ENCODE data around the gene SNED1. TPM values are rescaled to one million over a fixed set of nuclear protein-coding genes. Genes with fewer than 3 reads are reported as not detected.

SNED1 gene
- total RNA-seq, 1 donor from 2014 or later, result 6.1 TPM

- Histone ChIP-seq H3K27me3 (ENCODE audit: low read depth) (no peaks in the 10 kb centered on the region), H3K36me3 (peaks cover 6% of the 10 kb centered on the region), H3K9me3 (replicated peaks) (no peaks in the 10 kb centered on the region), H3K27ac (replicated peaks) (no peak overlapping the region), H3K4me1 (peaks cover 11% of the 10 kb centered on the region), H3K4me3 (no peak overlapping the region)
- intact Hi-C loops (cut with micrococcal nuclease), result no loop called here
- TF ChIP-seq, protein P1, sequence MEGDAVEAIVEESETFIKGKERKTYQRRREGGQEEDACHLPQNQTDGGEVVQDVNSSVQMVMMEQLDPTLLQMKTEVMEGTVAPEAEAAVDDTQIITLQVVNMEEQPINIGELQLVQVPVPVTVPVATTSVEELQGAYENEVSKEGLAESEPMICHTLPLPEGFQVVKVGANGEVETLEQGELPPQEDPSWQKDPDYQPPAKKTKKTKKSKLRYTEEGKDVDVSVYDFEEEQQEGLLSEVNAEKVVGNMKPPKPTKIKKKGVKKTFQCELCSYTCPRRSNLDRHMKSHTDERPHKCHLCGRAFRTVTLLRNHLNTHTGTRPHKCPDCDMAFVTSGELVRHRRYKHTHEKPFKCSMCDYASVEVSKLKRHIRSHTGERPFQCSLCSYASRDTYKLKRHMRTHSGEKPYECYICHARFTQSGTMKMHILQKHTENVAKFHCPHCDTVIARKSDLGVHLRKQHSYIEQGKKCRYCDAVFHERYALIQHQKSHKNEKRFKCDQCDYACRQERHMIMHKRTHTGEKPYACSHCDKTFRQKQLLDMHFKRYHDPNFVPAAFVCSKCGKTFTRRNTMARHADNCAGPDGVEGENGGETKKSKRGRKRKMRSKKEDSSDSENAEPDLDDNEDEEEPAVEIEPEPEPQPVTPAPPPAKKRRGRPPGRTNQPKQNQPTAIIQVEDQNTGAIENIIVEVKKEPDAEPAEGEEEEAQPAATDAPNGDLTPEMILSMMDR (IDR thresholded peaks at IDR 0.05; ENCODE audit: borderline replicate concordance), result no peak
- no peak for DNase-seq
Measured at GRCh38 chr2:241014764-241015163, 16.3 kb downstream of the SNED1 start.

DNA sequence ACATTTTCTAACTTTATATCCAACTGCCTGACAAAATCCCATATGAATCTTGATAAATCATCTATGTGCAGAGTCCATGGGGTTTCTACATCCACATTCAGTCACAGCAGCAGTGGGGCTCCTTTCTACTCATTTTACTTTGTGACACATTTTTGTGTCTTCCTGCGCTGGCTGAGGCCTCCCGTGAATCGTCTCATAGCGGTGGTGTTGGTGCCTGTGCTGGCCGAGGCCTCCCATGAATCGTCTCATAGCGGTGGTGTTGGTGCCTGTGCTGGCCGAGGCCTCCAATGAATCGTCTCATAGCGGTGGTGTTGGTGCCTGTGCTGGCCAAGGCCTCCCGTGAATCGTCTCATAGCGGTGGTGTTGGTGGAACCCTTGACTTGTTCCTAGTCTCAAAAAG is 17.0 kb downstream of the SNED1 start:
- no peaks in the 10 kb centered on the region for H3K9me3 ChIP-seq (replicated peaks)
- H3K27me3 ChIP-seq (ENCODE audit: low read depth), result no peaks in the 10 kb centered on the region
- no peak overlapping the region for H3K27ac ChIP-seq (replicated peaks)
- H3K4me3 ChIP-seq, result no peak overlapping the region
- H3K4me1 ChIP-seq, result peaks cover 4% of the 10 kb centered on the region
- no peak for DNase-seq
- intact Hi-C loops (cut with micrococcal nuclease), result no loop called here
- H3K36me3 ChIP-seq, result peaks cover 6% of the 10 kb centered on the region
- TF ChIP-seq, protein P1 (IDR thresholded peaks at IDR 0.05; ENCODE audit: borderline replicate concordance), result no peak

DNA sequence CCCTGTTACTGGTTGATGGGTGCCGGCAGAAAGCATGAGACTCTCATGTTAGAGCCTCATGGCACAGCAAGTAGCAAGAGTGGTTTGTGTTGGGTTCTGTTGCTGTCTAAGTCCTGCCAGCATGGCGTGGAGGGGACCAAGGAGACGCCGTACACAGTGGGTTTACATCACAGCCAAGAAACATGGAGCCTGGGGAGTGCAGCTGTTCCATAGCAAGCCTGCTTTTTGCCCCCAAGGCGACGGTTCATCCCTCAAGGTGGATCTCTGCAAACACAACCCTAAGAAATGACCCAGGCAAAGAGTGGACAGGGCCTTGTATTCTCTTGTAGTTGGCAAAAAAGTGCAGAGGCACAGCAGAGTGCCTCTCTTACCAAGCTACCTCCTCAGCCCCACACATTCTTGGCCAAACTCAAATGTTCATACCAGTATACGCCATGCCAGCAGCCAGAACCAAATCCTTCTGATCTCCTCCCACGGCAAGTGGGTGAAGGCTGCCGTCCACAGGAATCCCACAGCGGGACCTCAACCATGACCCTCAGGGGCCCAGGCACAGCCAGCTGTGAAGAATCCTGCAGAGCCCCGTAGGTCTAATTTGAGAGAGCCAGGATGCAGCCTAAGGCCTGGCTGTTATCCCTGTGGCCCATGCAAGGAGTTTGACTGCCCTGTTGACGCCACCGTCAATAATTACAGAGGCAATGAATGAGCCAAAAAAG is 19.0 kb downstream of the SNED1 start:
- Histone ChIP-seq H3K4me1 (no peaks in the 10 kb centered on the region), H3K27ac (replicated peaks) (no peak overlapping the region), H3K9me3 (replicated peaks) (peaks cover 9% of the 10 kb centered on the region), H3K27me3 (ENCODE audit: low read depth) (no peaks in the 10 kb centered on the region), H3K4me3 (no peak overlapping the region), H3K36me3 (peaks cover 8% of the 10 kb centered on the region)
- intact Hi-C loops (cut with micrococcal nuclease), result no loop called here
- TF ChIP-seq, protein P1 (IDR thresholded peaks at IDR 0.05; ENCODE audit: borderline replicate concordance), result no peak
- DNase-seq, result no peak

DNA sequence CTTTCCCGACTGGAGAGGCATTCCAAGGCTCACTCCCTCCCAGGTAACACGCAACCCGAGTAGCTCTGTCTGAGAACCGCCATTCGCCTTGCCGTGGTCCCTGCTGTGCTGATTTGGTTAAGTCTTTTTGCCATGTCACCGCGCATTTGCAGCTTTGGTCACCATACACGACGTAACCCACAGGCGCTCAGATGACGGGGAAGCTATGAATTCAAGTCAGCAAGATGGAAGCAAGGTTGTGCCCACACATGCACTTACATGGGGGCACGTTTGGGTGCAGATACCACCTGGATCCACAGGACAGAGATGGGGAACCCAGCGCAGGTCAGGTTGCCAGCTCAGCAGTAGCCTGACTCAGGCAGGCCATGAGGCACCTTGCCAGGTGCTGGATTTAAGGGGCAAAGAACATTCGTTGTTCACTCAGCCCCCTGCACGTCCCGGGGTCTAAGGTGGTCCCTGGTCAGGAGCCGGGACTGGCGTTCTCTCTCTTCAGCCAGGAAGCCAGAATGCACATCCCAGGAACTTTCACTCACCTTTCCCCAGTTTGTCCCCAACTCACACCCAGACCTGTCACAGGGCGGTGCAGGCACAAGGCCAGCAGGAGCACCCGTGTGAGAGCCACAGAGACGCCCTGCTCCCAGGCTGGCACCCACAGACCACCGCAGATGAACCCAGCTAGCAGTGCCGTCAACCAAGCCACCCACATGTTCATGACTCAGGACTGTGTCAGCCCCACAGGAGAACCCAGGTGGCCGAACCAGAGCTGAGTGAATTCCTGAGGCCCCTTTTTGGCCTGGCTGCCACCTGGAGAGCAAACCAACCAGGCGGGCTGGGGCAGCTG is 19.9 kb downstream of the SNED1 start:
- no peak for DNase-seq
- TF ChIP-seq, protein P1 (IDR thresholded peaks at IDR 0.05; ENCODE audit: borderline replicate concordance), result no peak
- Histone ChIP-seq H3K36me3 (peaks cover 8% of the 10 kb centered on the region), H3K4me3 (no peak overlapping the region), H3K4me1 (no peaks in the 10 kb centered on the region), H3K27me3 (ENCODE audit: low read depth) (no peaks in the 10 kb centered on the region), H3K9me3 (replicated peaks) (peaks cover 18% of the 10 kb centered on the region), H3K27ac (replicated peaks) (no peak overlapping the region)
- intact Hi-C loops (cut with micrococcal nuclease), result no loop called here

DNA sequence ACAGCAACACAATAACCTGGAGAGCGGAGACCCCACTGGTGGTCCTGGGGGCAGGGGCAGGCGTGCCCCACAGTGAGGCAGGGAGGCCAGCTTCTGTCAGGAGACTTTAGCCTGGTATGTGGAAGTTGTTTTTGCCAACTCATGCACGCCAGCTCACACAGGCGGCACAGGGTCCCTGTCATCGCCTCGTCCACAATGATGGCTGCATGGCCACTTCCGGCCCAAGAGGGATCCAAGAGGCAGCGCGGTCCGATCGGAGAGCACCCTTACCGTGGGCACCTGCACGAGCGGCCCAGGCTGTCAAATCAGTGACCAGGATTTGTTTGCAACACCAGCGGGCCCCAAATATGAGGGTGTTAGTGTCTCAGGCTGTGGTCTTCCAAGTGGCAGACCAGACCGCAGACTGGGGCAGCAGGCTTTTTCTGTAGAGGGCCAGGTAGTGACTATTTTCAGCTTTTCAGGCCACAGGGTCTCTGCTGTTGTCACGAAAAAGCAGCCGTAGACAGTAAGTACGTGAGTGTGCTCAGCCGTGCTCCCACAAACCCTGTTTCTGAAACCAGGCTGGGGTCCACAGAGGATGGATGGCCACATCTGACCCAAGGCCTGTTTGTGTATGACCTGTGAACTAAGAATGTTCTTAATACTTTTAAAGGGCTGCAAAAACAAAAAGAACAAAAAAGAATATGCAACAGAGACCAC is 21.2 kb downstream of the SNED1 start:
- intact Hi-C loops (cut with micrococcal nuclease), result no loop called here
- TF ChIP-seq, protein P1 (IDR thresholded peaks at IDR 0.05; ENCODE audit: borderline replicate concordance), result no peak
- no peak overlapping the region for H3K27ac ChIP-seq (replicated peaks)
- peaks cover 8% of the 10 kb centered on the region for H3K36me3 ChIP-seq
- H3K27me3 ChIP-seq (ENCODE audit: low read depth), result no peaks in the 10 kb centered on the region
- no peak for DNase-seq
- no peak overlapping the region for H3K4me3 ChIP-seq
- no peaks in the 10 kb centered on the region for H3K4me1 ChIP-seq
- peaks cover 24% of the 10 kb centered on the region for H3K9me3 ChIP-seq (replicated peaks)

All from left ventricle myocardium inferior (tissue), 1 donor.